Kidney (tissue), 14 donors: ENCODE results near the gene DDA1. TPM values are rescaled to one million over a fixed set of nuclear protein-coding genes. Genes with fewer than 3 reads are reported as not detected.

Source experiments
- DNase-seq, 5 donors: peaks; one replicate each; pipeline ENCODE4 v3.0.0-alpha.2; 2013 to 2020
- FAIRE-seq: peaks from 2 replicates; lab custom pipeline; 2012; peaks lifted over from hg19 to GRCh38; lab: Jason Lieb, UNC
- H3K27ac ChIP-seq, 2 donors: one replicate each; pipeline ENCODE4 v1.7.0; 2013; ENCODE audit warnings: low read depth in 2 of 2, low read length in 2 of 2, inconsistent platforms in 1 of 2
- H3K27me3 ChIP-seq: one replicate; pipeline ENCODE4 v1.7.1; 2013; ENCODE audit warnings: low read length, inconsistent platforms; ENCODE audit not compliant: control insufficient read depth, insufficient read depth
- H3K36me3 ChIP-seq, 3 donors: one replicate each; pipeline versions ENCODE4 v1.7.0 to v1.7.1; 2013; ENCODE audit warnings: low read length in 3 of 3, control low read depth in 1 of 3, inconsistent platforms in 1 of 3; ENCODE audit not compliant: insufficient read depth in 3 of 3, control insufficient read depth in 2 of 3
- H3K4me1 ChIP-seq, 3 donors: one replicate each; pipeline versions ENCODE4 v1.7.0 to v1.7.1; 2013; ENCODE audit warnings: low read length in 3 of 3, inconsistent platforms in 1 of 3, low read depth in 1 of 3; ENCODE audit not compliant: control insufficient read depth in 2 of 3, insufficient read depth in 2 of 3
- H3K4me3 ChIP-seq, 3 donors: one replicate each; pipeline versions ENCODE4 v1.7.0 to v1.8.1; 2013; ENCODE audit warnings: low read length in 3 of 3, control low read depth in 1 of 3, inconsistent platforms in 1 of 3
- H3K9ac ChIP-seq, 3 donors: one replicate each; pipeline versions ENCODE4 v1.7.0 to v1.7.1; 2013; ENCODE audit warnings: low read length in 3 of 3, control low read depth in 1 of 3, inconsistent platforms in 1 of 3
- H3K9me3 ChIP-seq, 3 donors: one replicate each; pipeline versions ENCODE4 v1.7.0 to v1.7.1; 2013; ENCODE audit warnings: low read length in 3 of 3, control low read depth in 1 of 3, inconsistent platforms in 1 of 3; ENCODE audit not compliant: control insufficient read depth in 2 of 3, insufficient read depth in 1 of 3
- CTCF ChIP-seq: IDR thresholded peaks from 3 replicates; pipeline ENCODE4 v1.5.1; 2012; ENCODE audit warnings: mild to moderate bottlenecking, moderate library complexity, borderline replicate concordance; ENCODE audit not compliant: insufficient read depth; ENCODE audit errors: extremely low read depth
- intact Hi-C: fragments of 100-400 bp; cut with DNase I; formaldehyde crosslinking; loops from one replicate; pipeline ENCODE4 v1.11.1; 2022
- polyA plus RNA-seq: library from polyadenylated mRNA; stranded (reverse); fragments of 350-450 nt; fragmentation: Illumina TruSeq; extraction: RNeasy Lipid Tissue Mini Kit (QIAGEN cat#74804); gene quantifications from one replicate; pipeline ENCODE4 v1.2.3, GENCODE V29; 2014; ENCODE audit warnings: low read depth, low replicate concordance; ENCODE audit not compliant: insufficient read depth
- total RNA-seq: library from RNA; stranded (reverse); fragmentation: NEBNext Ultra II Directional; extraction: Animal tissue kit (Norgen Biotek cat#: 25700); gene quantifications from one replicate; pipeline ENCODE4 v1.2.1, GENCODE V29; 2021
- donor health status: control.
- donor health status: control.
- donor health status: control.
- donor health status: control.
- donor health status: control.
- donor health status: DM: yes; HTN: yes; CAD: no.
- donor health status: Normal renal cell carcinoma (clear cell type).

Gene DDA1
- total and polyA plus RNA-seq, 2 donors from 2014 or later: 27.7 to 35.9 TPM

DNA sequence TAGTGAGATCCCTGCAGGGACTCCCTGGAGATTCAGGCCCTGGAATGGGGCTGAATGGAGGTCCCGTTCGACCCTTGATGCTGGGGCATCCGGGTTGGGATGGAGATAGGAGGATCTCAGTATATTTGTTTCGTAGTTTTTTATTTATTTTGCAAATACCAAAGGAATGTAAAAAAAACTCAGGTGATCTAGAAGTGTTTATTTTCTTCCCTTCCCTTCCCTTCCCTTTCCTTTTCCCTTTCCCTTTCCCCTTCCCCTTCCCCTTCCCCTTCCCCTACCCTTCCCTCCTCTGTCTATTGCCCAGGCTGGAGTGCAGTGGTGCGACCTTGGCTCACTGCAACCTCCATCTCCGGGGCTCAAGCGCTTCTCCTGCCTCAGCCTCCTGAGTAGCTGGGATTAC is 32.5 kb downstream of the DDA1 start:
- no peaks in the 10 kb centered on the region for H3K27me3 ChIP-seq
- TF ChIP-seq CTCF: no peak
- no peak overlapping the region for H3K27ac ChIP-seq
- DNase-seq (no peak), FAIRE-seq (no peak)
- intact Hi-C loops: no loop called here
- H3K4me3 ChIP-seq: no peak overlapping the region
- peaks cover 0 to 11% (median 0%) of the 10 kb centered on the region in 3 donors for H3K4me1 ChIP-seq
- H3K36me3 ChIP-seq: no peaks in the 10 kb centered on the region
- H3K9me3 ChIP-seq: no peaks in the 10 kb centered on the region
- no peak overlapping the region for H3K9ac ChIP-seq

DNA sequence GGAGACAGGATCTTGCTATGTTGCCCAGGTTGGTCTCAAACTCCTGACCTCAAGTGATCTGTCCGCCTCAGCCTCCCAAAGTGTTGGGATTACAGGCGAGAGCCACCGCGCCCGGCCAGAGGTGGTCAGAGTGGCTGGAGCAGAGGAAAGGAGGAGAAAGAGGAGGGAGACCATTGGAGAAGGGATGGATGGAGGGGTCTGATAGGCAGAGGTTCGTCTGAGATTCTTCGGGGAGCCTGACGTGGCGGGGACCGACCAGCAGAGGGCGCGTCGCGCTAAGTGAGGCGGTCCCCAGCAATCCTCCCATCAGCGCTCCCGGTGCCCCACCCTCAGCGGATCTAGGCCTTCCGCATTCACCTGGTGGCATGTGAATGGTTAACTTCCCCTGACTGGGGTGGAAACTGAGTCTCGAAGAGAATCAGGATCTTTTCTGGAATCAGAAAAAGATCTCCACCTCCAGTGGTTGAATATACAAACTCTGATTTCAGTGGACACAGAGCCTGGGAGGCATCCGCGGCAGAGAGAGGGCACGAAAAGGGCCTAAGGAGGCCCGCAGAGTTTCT is 36.8 kb downstream of the DDA1 start:
- H3K36me3 ChIP-seq: no peaks in the 10 kb centered on the region
- H3K27ac ChIP-seq: no peak overlapping the region
- peak; percentile 89 for TF ChIP-seq CTCF
- no peaks in the 10 kb centered on the region for H3K27me3 ChIP-seq
- no peak overlapping the region for H3K4me3 ChIP-seq
- no peaks in the 10 kb centered on the region for H3K9me3 ChIP-seq
- H3K9ac ChIP-seq: no peak overlapping the region
- peak; percentile 75 to 89 (median 83) for DNase-seq
- intact Hi-C loops: no loop called here
- FAIRE-seq: no peak
- peaks cover 0 to 4% (median 0%) of the 10 kb centered on the region in 3 donors for H3K4me1 ChIP-seq

GRCh38 chr19:17347361-17347760 is 38.0 kb downstream of the DDA1 start:
- intact Hi-C loops: no loop called here
- Histone ChIP-seq H3K9ac (no peak overlapping the region), H3K27ac (peak overlapping the region; percentile 22 to 54), H3K36me3 (no peaks in the 10 kb centered on the region), H3K9me3 (no peaks in the 10 kb centered on the region), H3K4me3 (no peak overlapping the region), H3K27me3 (no peaks in the 10 kb centered on the region), H3K4me1 (peaks cover 0 to 4% (median 0%) of the 10 kb centered on the region in 3 donors)
- FAIRE-seq (no peak), DNase-seq (peak in 1 of 5 donors; percentile 85)
- TF ChIP-seq CTCF: no peak

- H3K9ac ChIP-seq: no peak overlapping the region
- H3K4me3 ChIP-seq: no peak overlapping the region
- H3K27me3 ChIP-seq: no peaks in the 10 kb centered on the region
- peak overlapping the region; percentile 51 to 54 for H3K27ac ChIP-seq
- no peak for FAIRE-seq
- no peak for TF ChIP-seq CTCF
- intact Hi-C loops: no loop called here
- H3K4me1 ChIP-seq: peaks cover 0 to 7% (median 0%) of the 10 kb centered on the region in 3 donors
- H3K36me3 ChIP-seq: no peaks in the 10 kb centered on the region
- no peak for DNase-seq
- H3K9me3 ChIP-seq: no peaks in the 10 kb centered on the region
Observed at GRCh38 chr19:17347877-17348276, 38.5 kb downstream of the DDA1 start.
